ENCODE measurements around the gene PRKN. TPM values are rescaled to one million over a fixed set of nuclear protein-coding genes. Genes with fewer than 3 reads are reported as not detected.

PRKN gene
- total RNA-seq, 1 donor from 2014 or later = 2.8 TPM

DNA sequence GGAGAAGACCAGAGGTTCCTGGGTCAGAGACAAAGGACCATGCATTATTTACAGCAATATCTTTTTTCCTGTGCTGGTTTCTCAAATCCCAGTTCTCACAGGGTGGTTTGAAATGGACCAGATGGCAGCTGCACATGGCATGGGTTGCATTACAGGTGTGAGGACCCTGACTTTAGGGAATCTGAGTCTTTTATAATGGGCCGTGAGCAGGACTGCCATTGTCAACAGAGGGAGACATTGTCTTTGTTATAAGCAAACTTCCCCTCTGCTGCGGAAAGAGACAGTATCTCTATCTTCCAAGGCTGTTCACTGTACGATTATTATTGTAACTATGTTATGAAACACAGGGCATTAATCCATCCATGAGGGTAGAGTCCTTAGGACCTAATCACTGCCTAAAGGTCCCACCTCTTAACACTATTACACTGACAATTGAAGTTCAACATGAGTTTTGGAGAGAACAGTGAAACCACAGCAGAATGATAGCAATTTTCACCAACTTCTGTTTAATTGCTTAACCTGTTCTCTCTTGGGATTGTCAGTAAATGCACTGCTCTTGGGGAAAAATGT is 1297.6 kb downstream of the PRKN start:
- Mint-ChIP-seq H3K4me1 (peaks cover 12% of the 10 kb centered on the region), H3K36me3 (peaks cover 3% of the 10 kb centered on the region), H3K27ac (no peak overlapping the region), H3K4me3 (no peak overlapping the region), H3K27me3 (ENCODE audit: insufficient read depth, low read depth) (peaks cover 3% of the 10 kb centered on the region), H3K9me3 (peaks cover 21% of the 10 kb centered on the region)
- no peaks in the 10 kb centered on the region for H3K36me3 ChIP-seq
- no peak overlapping the region for H3K4me3 ChIP-seq
- TF ChIP-seq EZH2phosphoT487 (IDR thresholded peaks at IDR 0.05) = no peak
- peak; percentile 24 for TF ChIP-seq CTCF (IDR thresholded peaks at IDR 0.05)
- TF ChIP-seq EZH2 (IDR thresholded peaks at IDR 0.05) = no peak
- H3K27ac ChIP-seq = no peak overlapping the region
- H3K9ac ChIP-seq = no peak overlapping the region
- H3K4me2 ChIP-seq = no peak overlapping the region
- H3K9me3 ChIP-seq (ENCODE audit: low read depth) = no peaks in the 10 kb centered on the region
- H3F3A ChIP-seq (ENCODE audit: low read depth) = peaks cover 6% of the 10 kb centered on the region
- no peak overlapping the region for H2AFZ ChIP-seq (replicated peaks)
- no peaks in the 10 kb centered on the region for H3K79me2 ChIP-seq (ENCODE audit: low read depth)
- H3K4me1 ChIP-seq = peaks cover 14% of the 10 kb centered on the region
- no peaks in the 10 kb centered on the region for H4K20me1 ChIP-seq (ENCODE audit: low read depth)
- DNase-seq (ENCODE audit: low spot score) = no peak
- H3K27me3 ChIP-seq = no peaks in the 10 kb centered on the region

DNA sequence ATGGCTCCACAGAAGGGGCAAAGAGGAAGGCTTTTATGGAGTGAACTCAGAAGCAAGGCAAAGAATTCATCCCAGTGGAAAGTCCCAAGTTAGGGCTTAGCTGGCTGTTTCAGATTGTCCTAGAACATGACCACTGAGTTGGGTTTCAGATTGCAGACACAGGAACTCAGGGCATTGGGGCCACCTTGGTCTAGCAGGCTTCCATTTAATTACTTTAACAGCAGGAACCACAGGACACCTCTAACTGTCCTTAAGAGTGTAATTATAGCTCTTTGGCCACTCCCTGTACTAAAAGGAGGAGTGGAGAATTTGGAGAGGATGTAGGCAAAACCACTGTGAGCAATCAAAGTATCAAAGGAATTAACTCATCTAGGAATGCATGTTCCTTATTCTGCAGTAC is 1303.1 kb downstream of the PRKN start:
- no peak for TF ChIP-seq EZH2 (IDR thresholded peaks at IDR 0.05)
- TF ChIP-seq CTCF (IDR thresholded peaks at IDR 0.05) = no peak
- TF ChIP-seq EZH2phosphoT487 (IDR thresholded peaks at IDR 0.05) = no peak
- Histone ChIP-seq H3K27me3 (no peaks in the 10 kb centered on the region), H3K27ac (no peak overlapping the region), H3K9ac (no peak overlapping the region), H4K20me1 (ENCODE audit: low read depth) (no peaks in the 10 kb centered on the region), H3K9me3 (ENCODE audit: low read depth) (no peaks in the 10 kb centered on the region), H2AFZ (replicated peaks) (no peak overlapping the region), H3K36me3 (no peaks in the 10 kb centered on the region), H3K4me1 (no peaks in the 10 kb centered on the region), H3F3A (ENCODE audit: low read depth) (no peaks in the 10 kb centered on the region), H3K4me2 (no peak overlapping the region), H3K4me3 (no peak overlapping the region), H3K79me2 (ENCODE audit: low read depth) (no peaks in the 10 kb centered on the region)
- no peak for DNase-seq (ENCODE audit: low spot score)
- H3K27ac Mint-ChIP-seq = no peak overlapping the region
- H3K9me3 Mint-ChIP-seq = peaks cover 20% of the 10 kb centered on the region
- no peak overlapping the region for H3K4me3 Mint-ChIP-seq
- no peaks in the 10 kb centered on the region for H3K4me1 Mint-ChIP-seq
- peaks cover 5% of the 10 kb centered on the region for H3K27me3 Mint-ChIP-seq (ENCODE audit: insufficient read depth, low read depth)
- H3K36me3 Mint-ChIP-seq = no peaks in the 10 kb centered on the region

DNA sequence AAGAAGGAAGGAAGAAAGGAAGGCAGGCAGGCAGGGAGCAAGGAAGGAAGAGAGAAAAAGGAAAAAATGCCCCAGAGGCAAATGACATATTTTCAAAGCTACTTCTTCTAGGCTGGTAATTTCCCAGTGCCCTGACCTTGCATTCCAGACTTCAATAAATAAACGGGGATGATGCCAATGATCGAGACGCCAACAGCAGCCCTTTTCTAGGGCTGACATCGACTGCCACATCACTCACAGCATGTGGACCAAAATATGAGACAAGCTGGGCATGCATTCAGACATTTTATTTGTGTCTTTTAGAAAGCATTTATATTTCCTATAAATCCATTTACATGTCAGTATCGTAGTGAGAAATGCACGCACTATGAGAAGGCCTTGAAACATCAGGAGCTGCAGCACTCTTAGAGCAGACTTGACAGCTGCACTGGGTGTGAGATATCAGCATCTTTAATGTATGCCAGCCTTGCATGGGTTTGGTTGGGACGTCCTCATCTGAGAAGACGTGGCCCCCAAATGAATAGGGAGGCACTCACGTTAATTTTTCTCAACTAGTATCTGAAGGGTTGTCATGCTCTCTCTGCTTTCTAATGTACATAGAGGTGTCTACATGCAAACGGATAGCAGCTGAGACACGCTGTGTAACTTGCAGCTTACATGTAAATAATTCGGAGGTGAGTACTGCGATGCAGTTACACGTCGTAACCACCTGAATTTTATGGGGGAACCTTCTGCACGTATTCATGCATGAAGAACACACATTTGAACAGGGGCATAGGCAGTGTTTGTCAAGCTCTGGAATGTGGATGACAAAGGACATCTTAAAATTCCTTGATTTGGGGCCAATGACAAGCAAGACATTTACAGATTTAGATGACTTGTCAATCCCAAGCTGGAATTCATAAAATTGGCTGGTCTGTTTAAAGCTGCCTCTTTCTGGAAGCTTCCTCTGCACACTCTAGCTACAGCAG is 1304.6 kb downstream of the PRKN start:
- Histone ChIP-seq H3K4me3 (no peak overlapping the region), H3K79me2 (ENCODE audit: low read depth) (no peaks in the 10 kb centered on the region), H4K20me1 (ENCODE audit: low read depth) (no peaks in the 10 kb centered on the region), H3K36me3 (no peaks in the 10 kb centered on the region), H3K27ac (no peak overlapping the region), H3K27me3 (no peaks in the 10 kb centered on the region), H3K9me3 (ENCODE audit: low read depth) (no peaks in the 10 kb centered on the region), H3K4me1 (peaks cover 3% of the 10 kb centered on the region), H3K4me2 (no peak overlapping the region), H2AFZ (replicated peaks) (no peak overlapping the region), H3F3A (ENCODE audit: low read depth) (peaks cover 2% of the 10 kb centered on the region), H3K9ac (no peak overlapping the region)
- Mint-ChIP-seq H3K9me3 (peaks cover 16% of the 10 kb centered on the region), H3K36me3 (no peaks in the 10 kb centered on the region), H3K4me3 (no peak overlapping the region), H3K4me1 (peaks cover 11% of the 10 kb centered on the region), H3K27me3 (ENCODE audit: insufficient read depth, low read depth) (peaks cover 5% of the 10 kb centered on the region), H3K27ac (no peak overlapping the region)
- DNase-seq (ENCODE audit: low spot score) = no peak
- TF ChIP-seq CTCF (IDR thresholded peaks at IDR 0.05) (no peak), EZH2phosphoT487 (IDR thresholded peaks at IDR 0.05) (no peak), EZH2 (IDR thresholded peaks at IDR 0.05) (no peak)

All from neural progenitor cell (in vitro differentiated cells).